GM18951 (cell line): ENCODE measurements around the gene MMP19.

ENCODE experiments used
- POLR2A ChIP-seq: IDR thresholded peaks from 4 replicates; pipeline ENCODE4 v1.6.1; 2011; ENCODE audit warnings: mild to moderate bottlenecking; ENCODE audit not compliant: insufficient read length, insufficient read depth; ENCODE audit errors: extremely low read depth
- in situ Hi-C: fragments of 300-500 bp; cut with MboI; formaldehyde crosslinking; loops from one replicate; pipeline ENCODE4 v1.12.0; 2022; ENCODE audit warnings: low sequenced_read_pairs, mixed read lengths, inconsistent platforms; ENCODE audit not compliant: unreplicated experiment

MMP19 gene

GRCh38 chr12:55831447-55831815 is 11.3 kb downstream of the MMP19 start:
- no peak for TF ChIP-seq POLR2A
- in situ Hi-C loops: no loop called here

GRCh38 chr12:55830601-55831446 is 11.9 kb downstream of the MMP19 start:
- in situ Hi-C loops: no loop called here
- TF ChIP-seq POLR2A: peak; percentile 44

GRCh38 chr12:55829967-55830600 is 12.7 kb downstream of the MMP19 start:
- no peak for TF ChIP-seq POLR2A
- in situ Hi-C loops: no loop called here

GRCh38 chr12:55828357-55828756 is 14.4 kb downstream of the MMP19 start:
- in situ Hi-C loops: no loop called here
- TF ChIP-seq POLR2A: no peak

- in situ Hi-C loops: no loop called here
- TF ChIP-seq POLR2A: no peak
These were observed 14.9 kb downstream of the MMP19 start for GRCh38 chr12:55827806-55828205.

- TF ChIP-seq POLR2A: peak; percentile 20
- in situ Hi-C loops: no loop called here
These were observed 18.0 kb downstream of the MMP19 start for GRCh38 chr12:55824726-55825125.

- in situ Hi-C loops: no loop called here
These were observed 19.3 kb downstream of the MMP19 start for GRCh38 chr12:55823419-55823818.

GRCh38 chr12:55822228-55822627 is 20.5 kb downstream of the MMP19 start:
- in situ Hi-C loops: no loop called here
- TF ChIP-seq POLR2A: no peak

More at GRCh38 chr12:55823419-55823818, 19.3 kb downstream of the MMP19 start:
- TF ChIP-seq POLR2A: no peak

GRCh38 chr12:55820679-55821078 is 22.1 kb downstream of the MMP19 start:
- in situ Hi-C loops: no loop called here
- TF ChIP-seq POLR2A: no peak

GRCh38 chr12:55818886-55819285 is 23.9 kb downstream of the MMP19 start:
- in situ Hi-C loops: no loop called here
- TF ChIP-seq POLR2A: no peak

GRCh38 chr12:55818140-55818728 is 24.5 kb downstream of the MMP19 start:
- no peak for TF ChIP-seq POLR2A
- in situ Hi-C loops: no loop called here

- TF ChIP-seq POLR2A: peak; percentile 59
- in situ Hi-C loops: no loop called here
These were observed 25.2 kb downstream of the MMP19 start, which contains the start of the genes ORMDL2 and SARNP for GRCh38 chr12:55817345-55818139. Gene ORMDL2, plus strand, starts transcription at chr12:55818041. Its CDS starts 959 bp downstream, at chr12:55819000. Gene SARNP, minus strand, starts transcription at chr12:55817724. Its CDS starts 23 bp downstream, at chr12:55817701.

- TF ChIP-seq POLR2A: no peak
- in situ Hi-C loops: no loop called here
These were observed 25.8 kb downstream of the MMP19 start for GRCh38 chr12:55816881-55817344.
